AG10803 (cell line): Measurements from ENCODE around the gene SEPTIN7.
"Not testable (repeated sequence)": the region's sequence is repeated elsewhere in the genome, so short reads cannot be mapped to it uniquely, and the experiment has no call there.

ENCODE experiments used
- DNase-seq: peaks from one replicate; pipeline ENCODE4 v3.0.0; 2010; ENCODE audit warnings: low read depth
- H3K4me3 ChIP-seq: 2 replicates; pipeline ENCODE4 v1.5.1; 2011; ENCODE audit warnings: mild to moderate bottlenecking, low read length, control low read depth
- CTCF ChIP-seq: conservative IDR thresholded peaks from 2 replicates; pipeline ENCODE4 v1.5.1; 2011; ENCODE audit warnings: mild to moderate bottlenecking, low read length, control low read depth, inconsistent platforms

SEPTIN7 gene

GRCh38 chr7:35800718-35801391 lies at the start of gene SEPTIN7:
Gene SEPTIN7 (plus strand): TSS chr7:35801057. CDS start chr7:35801210, 153 bp downstream.
- DNase-seq: peak; percentile 99
- no peak for TF ChIP-seq CTCF
- H3K4me3 ChIP-seq: peak within 1 kb of the TSS; percentile 82

GRCh38 chr7:35752742-35753141 lies 48.1 kb upstream of the SEPTIN7 start:
- TF ChIP-seq CTCF: no peak
- no peak for DNase-seq
- no peak overlapping the region for H3K4me3 ChIP-seq

GRCh38 chr7:35753761-35754603 lies 46.9 kb upstream of the SEPTIN7 start:
- no peak overlapping the region for H3K4me3 ChIP-seq
- no peak for TF ChIP-seq CTCF
- DNase-seq: no peak

GRCh38 chr7:35754741-35755140 lies 46.1 kb upstream of the SEPTIN7 start:
- no peak for TF ChIP-seq CTCF
- no peak overlapping the region for H3K4me3 ChIP-seq
- DNase-seq: no peak

GRCh38 chr7:35755711-35756110 lies 45.1 kb upstream of the SEPTIN7 start:
- no peak for TF ChIP-seq CTCF
- H3K4me3 ChIP-seq: no peak overlapping the region
- no peak for DNase-seq

GRCh38 chr7:35756453-35756852 lies 44.4 kb upstream of the SEPTIN7 start:
- not testable (repeated sequence) for H3K4me3 ChIP-seq, DNase-seq

GRCh38 chr7:35757574-35757973 lies 43.3 kb upstream of the SEPTIN7 start:
- H3K4me3 ChIP-seq: no peak overlapping the region
- TF ChIP-seq CTCF: no peak
- no peak for DNase-seq
